Measurements from ENCODE around the gene MVD. TPM values are rescaled to one million over a fixed set of nuclear protein-coding genes. Genes with fewer than 3 reads are reported as not detected.

The MVD gene
- total RNA-seq, 1 donor from 2014 or later = 29.2 TPM

- DNase-seq = no peak
Observed at GRCh38 chr16:88640039-88640495, 22.8 kb downstream of the MVD start.

GRCh38 chr16:88639231-88640038, 23.5 kb downstream of the MVD start:
- peak; percentile 21 for DNase-seq

- no peak for DNase-seq
Observed at GRCh38 chr16:88638323-88639230, 24.3 kb downstream of the MVD start, which contains the start of gene IL17C. TSS of gene IL17C (plus strand) at chr16:88638572. CDS start at chr16:88638642, 70 bp downstream.

GRCh38 chr16:88636488-88637265, 26.2 kb downstream of the MVD start:
- no peak for DNase-seq

GRCh38 chr16:88635671-88636319, 27.1 kb downstream of the MVD start:
- no peak for DNase-seq

- no peak for DNase-seq
Observed at GRCh38 chr16:88634994-88635670, 27.8 kb downstream of the MVD start.

- peak; percentile 15 for DNase-seq
Observed at GRCh38 chr16:88634141-88634993, 28.5 kb downstream of the MVD start.

- DNase-seq = peak; percentile 17
Observed at GRCh38 chr16:88633684-88634140, 29.2 kb downstream of the MVD start.

- no peak for DNase-seq
Observed at GRCh38 chr16:88632587-88632930, 30.3 kb downstream of the MVD start.

GRCh38 chr16:88631920-88632586, 30.8 kb downstream of the MVD start:
- no peak for DNase-seq

- DNase-seq = no peak
Observed at GRCh38 chr16:88631384-88631783, 31.5 kb downstream of the MVD start.

- no peak for DNase-seq
Observed at GRCh38 chr16:88630941-88631340, 31.9 kb downstream of the MVD start.

- DNase-seq = no peak
Observed at GRCh38 chr16:88630433-88630832, 32.5 kb downstream of the MVD start.

GRCh38 chr16:88629835-88630234, 33.1 kb downstream of the MVD start:
- no peak for DNase-seq

GRCh38 chr16:88628512-88628974, 34.3 kb downstream of the MVD start:
- DNase-seq = no peak

- DNase-seq = no peak
Observed at GRCh38 chr16:88627531-88628411, 35.1 kb downstream of the MVD start.

GRCh38 chr16:88626646-88627045, 36.2 kb downstream of the MVD start:
- DNase-seq = no peak

GRCh38 chr16:88624977-88625576, 37.8 kb downstream of the MVD start:
- DNase-seq = no peak

Data from tongue (tissue), 2 donors.